Astrocyte of the hippocampus (primary cell): ENCODE measurements around the gene TIPIN.
"Not testable (repeated sequence)": the region's sequence is repeated elsewhere in the genome, so short reads cannot be mapped to it uniquely, and the experiment has no call there.

ENCODE experiments used
- DNase-seq: peaks from one replicate; pipeline ENCODE4 v3.0.0; 2011; ENCODE audit warnings: low read depth, low spot score

Gene TIPIN, protein sequence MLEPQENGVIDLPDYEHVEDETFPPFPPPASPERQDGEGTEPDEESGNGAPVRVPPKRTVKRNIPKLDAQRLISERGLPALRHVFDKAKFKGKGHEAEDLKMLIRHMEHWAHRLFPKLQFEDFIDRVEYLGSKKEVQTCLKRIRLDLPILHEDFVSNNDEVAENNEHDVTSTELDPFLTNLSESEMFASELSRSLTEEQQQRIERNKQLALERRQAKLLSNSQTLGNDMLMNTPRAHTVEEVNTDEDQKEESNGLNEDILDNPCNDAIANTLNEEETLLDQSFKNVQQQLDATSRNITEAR

DNA sequence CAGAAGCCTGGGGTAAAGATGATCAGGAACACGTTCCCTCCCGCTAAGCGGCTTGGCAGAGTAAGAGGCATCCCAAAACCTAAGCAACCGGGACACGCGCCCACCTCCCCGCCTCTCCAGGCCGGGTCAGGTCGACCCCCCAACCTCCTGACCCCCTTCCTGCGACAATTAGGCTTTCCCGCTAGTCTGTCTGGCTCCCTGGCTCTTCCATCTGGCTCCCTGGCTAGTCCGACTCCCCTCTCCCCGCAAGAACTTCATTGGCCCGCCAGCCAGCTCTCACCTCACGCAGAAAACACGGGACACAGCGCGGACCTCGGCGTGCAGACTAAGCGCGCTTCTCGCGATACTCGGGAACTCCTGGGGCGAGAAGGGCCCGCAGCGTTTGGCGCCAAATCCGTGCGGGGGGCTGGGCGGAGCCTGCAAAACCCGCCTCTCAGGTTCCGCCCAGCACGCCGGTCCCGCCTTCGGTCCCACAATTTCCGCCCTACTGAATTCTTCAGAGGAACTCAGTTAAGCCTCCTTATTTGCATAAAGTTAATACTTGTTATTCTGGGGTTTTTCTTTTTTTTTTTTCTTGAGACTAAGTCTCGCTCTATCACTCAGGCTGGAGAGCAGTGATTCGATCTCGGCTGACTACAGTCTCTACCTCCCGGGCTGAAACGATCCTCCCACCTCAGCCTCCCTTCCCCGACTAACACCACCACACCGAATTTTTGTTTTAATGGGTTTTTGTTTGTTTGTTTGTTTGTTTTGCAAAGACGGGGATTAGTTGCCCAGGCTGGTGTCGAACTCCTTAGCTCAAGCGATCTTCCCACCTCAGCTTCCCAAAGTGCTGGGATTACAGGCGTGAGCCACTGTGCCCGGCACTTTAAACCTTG lies at the start of gene TIPIN:
TIPIN (minus strand) TSS at position 327 of the 878 bp plus-strand sequence. CDS start 3,738 bp downstream, outside the sequence.
- DNase-seq = peak; percentile 98

DNA sequence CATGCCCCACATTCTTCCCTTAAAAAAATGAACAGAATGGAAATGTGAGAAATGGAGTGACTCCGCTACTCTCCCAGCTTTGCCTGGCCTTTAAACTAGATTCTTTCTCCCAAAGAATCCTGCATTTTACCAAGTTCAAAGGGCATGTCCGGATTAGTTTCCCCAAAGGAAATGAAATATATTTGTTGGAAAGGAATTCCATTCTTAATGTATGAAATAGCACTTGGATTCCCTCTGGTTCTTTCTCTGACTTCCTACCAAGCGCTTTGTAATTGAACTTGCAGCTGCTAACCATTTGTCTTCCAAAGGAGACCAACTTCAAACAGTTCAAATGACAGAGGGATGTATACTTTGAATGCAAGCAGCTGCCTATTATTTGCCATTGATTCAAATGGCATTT lies 49.1 kb upstream of the TIPIN start:
- no peak for DNase-seq

DNA sequence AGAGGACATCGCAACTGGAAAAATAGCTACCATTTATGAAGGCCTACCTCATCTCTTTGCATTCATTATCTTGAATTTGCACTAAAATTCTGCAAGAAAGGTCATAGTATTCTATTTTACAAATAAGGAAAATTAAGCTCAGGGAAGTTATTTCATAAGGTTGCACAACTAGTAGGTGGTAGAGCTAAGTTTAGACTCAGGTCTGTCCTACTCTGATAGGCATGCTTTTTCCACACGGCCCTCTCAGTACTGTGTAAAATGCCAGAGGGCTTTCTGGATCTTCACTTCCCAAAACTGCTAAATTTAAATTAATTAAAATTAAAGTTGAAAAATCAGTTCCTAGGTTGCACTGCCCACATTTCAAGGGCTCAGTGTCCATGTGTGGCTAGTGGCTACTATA lies 48.5 kb upstream of the TIPIN start:
- DNase-seq = no peak

DNA sequence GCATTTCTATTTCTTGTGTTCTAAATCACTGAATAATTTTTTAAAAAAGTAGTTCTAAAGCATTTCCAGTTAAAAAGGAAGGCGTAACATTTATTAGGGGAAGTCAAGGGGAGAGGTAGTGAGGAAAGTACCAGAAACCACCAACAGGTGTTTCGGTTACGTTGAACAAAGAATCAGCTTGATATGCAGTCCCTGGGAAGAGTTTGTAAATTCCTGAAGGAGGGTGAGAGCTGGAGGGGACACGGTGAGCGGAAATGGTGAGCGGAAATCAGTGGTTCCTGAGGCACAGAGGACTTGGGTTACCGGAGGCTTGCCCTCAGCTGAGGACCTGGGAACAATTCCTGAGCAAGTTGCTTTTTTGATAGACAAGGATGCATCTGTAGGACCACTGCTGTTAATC lies 48.0 kb upstream of the TIPIN start:
- no peak for DNase-seq

DNA sequence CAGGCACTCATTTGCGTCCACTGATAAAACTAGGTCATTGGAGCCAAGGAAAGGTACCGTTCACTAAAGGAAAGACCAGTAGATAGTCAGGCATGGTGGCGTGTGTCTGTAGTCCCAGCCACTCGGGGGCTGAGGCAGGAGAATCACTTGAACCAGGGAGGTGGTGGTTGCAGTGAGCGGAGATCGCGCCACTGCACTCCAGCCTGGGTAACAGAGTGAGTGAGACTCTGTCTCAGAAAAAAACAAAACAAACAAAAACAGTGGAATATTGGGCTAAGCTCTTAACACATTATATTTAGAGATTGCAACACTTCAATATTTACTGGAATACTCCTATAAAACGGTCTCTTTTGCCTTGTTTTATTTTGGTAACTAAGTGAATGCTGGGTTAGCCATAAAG lies 47.6 kb upstream of the TIPIN start:
- no peak for DNase-seq

DNA sequence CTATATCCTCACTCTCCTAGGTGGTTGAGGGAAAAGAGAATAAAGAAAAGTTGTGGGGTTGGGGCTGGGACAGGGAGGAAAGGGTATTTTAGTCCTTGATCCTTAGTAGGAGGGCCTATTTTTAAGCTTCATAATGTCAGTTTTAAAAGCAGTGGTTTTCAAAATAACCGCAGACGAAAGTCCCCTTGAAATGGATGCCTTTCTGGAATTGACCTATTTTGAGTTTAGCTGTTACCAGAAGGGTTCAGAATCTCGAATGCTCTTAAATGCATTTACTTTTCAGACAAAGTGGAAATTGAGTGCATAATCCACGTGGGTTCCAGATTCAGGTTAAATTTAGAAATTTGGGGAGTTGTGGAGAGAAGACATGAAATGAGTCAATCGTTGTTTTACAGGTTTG lies 46.8 kb upstream of the TIPIN start:
- no peak for DNase-seq

DNA sequence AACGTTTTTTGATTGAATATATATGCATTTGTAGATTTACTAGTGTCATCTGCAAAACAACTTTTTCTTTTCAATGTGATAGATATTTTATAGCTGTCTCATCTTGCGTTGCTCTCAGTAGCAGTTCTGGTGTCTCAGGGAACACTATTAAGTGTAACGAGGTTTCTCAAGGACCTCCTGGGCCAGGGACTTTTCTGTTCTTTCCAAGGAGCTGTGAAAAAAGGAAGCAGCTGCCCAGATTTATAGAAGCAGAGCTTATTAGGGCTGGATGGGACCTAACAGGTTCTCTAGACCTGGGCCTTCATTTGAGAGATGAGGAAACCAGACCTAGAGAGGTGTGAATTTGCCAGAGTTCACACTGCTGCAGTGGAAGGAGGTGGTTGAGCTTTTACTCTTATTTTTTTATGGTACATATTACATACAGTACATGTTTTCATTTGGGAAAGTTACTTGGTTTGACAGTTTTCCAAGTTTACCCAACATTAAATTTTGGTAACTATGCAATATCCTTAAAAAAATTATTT lies 46.3 kb upstream of the TIPIN start:
- no peak for DNase-seq

DNA sequence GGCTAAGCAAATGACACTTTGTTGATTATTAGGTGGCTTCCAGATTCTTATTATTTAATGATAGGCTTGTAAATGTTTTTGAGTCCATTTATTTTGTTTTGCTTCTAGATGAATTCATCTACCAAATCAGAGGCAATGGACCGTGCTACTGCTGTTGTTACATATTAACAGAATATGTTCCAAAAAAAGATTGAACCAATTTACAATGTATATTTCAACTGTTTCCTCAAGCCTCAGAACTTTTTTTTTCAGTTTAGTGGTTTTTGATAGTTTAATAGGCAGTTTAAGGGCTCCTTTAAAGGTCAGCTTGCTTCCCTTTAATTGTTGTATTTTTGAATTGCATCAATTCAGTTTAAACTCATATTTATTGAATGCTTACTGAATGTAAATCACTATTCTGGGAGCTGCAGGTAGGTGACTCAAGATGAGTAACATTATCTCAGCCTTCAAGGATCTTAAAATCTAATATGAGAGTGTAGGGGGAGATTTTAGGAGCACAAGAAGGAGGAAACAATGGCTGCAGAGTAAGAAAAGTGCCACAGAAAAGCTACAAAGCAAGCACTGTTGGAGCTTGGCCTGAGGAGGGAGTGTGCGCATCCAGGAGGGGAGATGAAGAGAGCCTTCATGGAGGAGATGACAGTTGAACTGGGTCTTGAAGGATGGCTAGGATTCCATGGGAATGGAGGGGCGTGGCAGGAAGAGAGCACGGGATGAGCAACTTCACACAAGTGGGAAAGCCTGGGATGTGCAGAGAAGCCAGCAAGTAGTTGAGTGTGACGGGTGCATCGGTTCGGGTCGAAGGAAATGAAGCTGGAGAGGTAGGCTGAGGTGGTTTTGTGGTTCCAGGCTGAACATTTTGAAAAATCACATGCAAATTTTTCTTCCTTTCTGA lies 44.9 kb upstream of the TIPIN start:
- no peak for DNase-seq

DNA sequence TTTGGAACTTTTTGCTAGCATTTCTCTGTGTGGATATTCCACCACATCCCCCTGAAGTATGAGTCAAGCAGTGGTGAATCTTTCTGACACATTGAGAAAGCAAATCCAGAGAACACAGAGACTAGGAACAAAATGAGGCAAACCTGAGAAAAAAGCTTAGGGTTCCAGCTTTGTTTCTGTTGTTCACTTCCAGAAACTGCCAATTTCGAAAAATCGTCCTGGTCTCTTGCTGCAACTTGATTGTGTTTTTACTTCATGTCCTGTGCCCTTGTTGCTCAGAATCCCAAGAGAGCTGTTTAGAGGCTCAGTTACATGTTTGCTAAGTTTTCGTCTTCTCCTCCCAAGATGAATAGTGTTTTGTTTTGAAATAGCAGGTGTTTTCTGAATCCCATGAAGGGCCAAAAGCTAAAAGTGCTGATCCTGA lies 43.9 kb upstream of the TIPIN start:
- peak; percentile 37 for DNase-seq

DNA sequence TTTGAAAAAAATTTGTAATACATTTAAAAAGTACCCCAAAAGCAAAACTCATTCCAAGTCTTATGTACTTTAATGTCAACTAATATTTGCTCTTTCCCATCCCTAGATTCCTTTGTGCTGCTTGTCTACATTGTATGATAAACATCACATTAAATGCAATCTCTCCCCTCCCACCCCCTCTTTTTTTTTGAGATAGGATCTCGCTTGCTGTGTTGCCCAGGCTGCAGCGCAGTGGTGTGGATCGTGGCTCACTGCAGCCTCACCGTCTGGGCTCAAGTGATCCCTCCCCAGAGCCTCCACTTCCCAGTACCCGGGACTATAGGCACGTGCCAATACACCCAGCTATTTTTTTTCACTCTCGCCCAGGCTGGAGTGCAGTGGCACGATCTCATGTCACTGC lies 42.8 kb upstream of the TIPIN start:
- no peak for DNase-seq

DNA sequence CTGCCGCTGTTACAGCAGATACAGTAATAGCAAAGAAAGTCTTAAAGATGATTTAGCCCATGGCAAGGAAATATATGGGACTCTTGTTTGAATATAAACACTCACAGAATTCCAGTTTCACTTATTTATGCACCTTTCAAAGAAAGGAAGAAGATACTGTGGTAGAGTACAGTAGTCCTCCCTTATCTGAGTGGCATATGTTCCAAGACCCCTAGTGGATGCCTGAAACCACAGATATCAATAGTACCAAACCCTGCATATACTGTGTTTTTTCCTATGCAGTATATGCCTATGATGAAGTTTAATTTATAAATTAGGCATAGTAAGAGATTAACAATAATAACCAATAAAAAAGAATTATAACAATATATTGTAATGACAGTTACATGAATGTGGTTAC lies 38.4 kb upstream of the TIPIN start:
- no peak for DNase-seq

DNA sequence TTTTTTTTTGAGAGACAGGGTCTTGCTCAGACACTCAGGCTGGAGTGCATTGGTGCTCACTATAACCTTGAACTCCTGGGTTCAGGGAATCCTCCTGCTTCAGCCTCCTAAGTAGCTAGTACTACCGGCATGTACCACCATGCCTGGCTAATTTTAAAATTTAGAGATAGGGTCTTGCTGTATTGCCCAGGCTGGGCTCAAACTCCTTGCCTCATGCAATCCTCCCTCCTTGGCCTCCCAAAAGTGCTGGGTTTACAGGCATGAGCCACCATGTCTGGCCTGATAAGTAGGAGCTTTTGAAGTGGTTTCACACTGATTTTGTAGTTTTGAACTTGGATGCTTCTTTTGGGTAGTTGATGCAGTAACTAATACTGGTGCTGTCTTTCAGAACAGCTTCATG lies 38.0 kb upstream of the TIPIN start:
- no peak for DNase-seq

DNA sequence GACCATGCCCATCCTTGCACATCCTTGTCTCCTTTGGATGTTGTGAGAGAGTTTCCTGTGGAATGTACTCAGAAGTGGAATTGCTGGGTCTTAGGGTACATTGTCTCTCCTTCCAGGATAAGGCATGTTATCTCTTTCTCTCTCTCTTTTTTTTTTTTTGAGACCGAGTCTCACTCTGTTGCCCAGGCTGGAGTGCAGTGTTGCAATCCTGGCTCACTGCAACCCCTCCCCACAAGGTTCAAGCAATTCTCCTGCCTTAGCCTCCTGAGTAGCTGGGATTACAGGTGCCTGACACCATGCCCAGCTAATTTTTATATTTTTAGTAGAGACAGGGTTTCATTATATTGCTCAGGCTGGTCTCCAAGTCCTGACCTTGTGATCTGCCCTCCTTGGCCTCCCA lies 36.6 kb upstream of the TIPIN start:
- not testable (repeated sequence) for DNase-seq

DNA sequence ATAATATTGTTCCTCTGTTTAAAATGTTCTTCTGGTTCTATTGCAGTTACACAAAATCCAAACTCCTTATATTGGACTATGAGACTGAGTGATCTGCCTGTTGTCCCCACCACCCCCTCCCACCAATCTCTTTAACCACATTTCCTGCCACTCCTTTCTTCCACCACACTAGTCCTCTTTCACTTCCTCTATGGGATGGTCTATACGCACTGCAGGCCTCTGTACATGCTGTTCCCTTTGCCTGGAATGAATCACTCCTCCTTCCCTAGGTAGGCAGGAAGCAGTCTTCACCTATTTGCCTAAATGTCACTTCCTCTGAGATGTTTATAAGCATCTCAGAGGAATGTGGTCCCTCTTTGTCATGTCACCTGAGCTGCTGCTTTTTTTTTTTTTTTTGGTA lies 34.2 kb upstream of the TIPIN start:
- no peak for DNase-seq

DNA sequence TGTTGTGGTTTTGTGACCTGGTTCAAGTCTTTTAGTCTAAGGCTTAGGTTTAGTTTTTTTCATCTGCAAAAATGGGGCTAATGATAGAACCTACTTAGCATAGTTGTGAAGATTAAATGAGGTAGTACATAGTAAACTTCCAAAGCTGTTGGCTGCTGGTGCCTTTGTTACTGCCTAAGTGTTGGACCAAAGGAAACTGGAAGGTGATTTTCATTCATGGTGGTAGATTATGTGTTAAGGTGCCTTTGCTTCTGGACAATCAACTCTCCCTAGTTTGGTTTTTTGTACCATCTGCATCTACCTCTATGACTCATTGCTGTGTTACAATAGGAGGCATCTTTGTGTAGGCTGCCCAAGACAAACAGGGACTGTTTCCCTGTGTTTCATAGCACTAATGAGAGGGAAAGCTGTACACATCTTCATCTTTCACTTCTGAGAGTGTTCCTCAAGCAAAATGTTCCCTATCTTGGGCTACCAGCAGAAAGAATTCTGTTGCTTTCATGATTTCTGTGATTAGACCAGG lies 33.4 kb upstream of the TIPIN start:
- DNase-seq = no peak

DNA sequence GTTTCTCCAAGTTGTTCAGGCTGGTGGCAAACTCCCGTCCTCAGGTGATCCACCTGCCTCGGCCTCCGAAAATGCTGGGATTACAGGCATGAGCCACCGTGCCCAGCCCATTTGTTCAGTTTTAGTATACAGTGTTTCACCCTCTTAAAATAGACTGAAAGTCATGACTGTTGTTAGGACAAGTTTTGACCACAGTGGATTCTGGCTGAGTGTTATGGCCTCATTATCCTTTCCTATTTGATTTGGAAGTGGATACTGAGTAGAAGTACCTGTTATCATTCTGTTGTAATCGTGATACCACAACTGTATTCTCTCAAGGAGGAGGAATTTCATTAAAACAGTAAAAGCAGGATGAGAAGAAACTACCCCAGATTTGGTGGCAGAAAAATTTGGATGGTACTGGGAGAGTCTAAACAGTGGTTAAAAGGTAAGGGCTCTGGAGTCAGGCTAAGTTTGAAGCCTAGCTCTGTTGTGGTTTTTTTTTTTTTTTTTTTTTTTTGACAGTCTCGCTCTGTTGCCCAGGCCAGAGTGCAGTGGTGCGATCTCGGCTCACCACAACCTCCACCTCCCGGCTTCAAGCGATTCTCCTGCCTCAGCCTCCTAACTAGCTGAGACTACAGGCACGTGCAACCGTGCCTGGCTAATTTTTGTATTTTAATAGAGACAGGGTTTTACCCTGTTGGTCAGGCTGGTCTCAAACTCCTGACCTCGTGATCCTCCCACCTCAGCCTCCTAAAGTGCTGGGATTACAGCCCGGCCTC lies 32.8 kb upstream of the TIPIN start:
- no peak for DNase-seq

DNA sequence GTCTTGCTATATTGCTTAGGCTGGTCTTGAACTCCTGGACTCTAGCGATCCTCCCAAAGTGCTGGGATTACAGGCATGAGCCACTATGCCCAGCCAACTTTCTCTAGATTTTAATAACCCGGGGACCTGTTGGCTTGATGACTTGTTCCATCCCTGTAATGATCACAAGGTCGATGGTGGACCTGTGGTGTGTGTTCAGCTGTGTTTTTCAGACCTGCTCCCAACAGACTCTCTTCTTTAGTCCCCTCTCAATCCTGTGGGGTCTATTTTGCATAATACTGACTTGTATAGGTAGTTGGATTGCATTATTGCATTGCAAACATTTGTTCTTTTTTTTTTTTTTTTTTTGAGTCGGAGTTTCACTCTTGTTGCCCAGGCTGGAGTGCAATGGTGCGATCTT lies 32.1 kb upstream of the TIPIN start:
- no peak for DNase-seq

DNA sequence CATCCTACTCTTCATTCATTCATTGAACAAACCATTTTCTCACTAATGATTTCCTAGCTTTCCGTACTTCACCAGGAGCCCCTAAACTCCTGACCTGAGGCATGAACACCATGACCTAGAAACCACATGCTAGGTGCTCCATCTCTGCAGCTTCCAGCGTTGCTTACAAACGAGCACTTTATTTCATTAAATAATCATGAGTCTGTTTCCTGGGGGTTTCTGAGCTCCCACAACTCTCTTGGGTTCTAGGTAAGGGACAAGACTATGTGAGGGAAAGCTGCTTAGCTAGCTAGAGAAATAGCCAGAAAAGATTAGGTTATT lies 31.5 kb upstream of the TIPIN start:
- no peak for DNase-seq

DNA sequence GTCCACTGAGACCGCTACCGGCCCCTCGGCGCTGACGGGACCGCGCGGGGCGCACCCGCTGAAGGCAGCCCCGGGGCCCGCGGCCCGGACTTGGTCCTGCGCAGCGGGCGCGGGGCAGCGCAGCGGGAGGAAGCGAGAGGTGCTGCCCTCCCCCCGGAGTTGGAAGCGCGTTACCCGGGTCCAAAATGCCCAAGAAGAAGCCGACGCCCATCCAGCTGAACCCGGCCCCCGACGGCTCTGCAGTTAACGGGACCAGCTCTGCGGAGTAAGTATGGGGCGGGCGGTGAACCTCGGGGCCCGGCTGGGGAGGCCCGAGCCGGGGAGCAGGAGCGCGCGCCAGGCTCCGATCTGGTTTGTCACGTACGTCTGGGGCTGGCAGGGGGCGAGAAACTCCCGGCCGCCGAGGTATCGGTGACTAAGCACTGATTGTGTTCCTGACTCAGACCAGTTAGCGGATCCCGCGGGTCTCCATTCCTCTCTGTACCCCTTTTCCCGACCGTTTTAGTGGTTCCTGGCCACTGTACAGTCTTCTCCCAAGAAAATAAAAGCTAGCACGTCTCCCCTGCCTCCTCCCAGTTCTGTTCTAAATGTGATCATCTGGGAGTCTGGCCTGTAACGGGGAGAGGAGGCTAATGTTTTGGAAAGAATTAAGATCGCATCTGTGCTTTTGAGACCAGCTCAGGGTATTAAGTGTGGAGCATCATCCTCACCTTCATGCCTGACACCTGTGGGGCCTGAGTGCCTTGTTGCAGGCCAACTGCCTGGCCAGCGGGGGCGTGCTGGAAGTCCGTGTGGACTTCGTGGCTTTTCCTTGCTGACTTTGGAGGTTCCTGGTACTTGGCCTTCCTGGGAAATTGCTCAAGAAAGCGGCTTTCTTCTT lies 30.9 kb upstream of the TIPIN start:
- peak; percentile 83 for DNase-seq
